Measurements from ENCODE around the gene SAMD7.

The SAMD7 gene, protein sequence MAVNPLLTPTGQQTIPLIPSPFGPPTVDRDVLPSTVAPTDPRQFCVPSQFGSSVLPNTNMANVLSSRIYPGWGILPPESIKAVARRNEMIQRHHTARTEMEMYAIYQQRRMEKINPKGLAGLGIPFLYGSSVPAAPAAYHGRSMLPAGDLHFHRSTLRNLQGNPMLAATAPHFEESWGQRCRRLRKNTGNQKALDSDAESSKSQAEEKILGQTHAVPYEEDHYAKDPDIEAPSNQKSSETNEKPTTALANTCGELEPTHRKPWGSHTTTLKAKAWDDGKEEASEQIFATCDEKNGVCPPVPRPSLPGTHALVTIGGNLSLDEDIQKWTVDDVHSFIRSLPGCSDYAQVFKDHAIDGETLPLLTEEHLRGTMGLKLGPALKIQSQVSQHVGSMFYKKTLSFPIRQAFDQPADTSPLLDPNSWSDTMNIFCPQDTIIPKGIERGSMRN

DNA sequence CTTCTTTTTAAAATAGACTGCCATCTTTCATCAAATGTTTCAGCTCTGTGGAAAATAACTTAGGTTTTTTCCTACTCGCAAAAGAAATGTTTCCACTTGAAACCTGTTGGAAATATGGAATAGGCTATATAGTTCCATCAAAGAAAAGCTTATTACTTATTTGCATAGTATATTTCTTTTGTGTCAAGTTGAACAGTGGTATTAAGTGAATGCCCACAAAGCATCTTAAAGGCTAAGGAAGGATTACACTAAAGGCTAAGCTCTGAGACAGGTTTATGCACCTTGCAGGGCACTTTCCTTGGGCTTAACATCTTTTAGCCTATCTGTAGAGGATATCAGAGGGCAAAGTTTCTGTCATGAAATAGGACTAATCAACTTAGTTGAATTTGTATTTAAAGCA, at the start of gene SAMD7:
TSS of gene SAMD7 (plus strand) at position 301 of the 400 bp plus-strand sequence. CDS start 7,927 bp downstream, outside the sequence.
- in situ Hi-C loops (cut with MboI; ENCODE audit: low sequenced_read_pairs) = no loop called here

DNA sequence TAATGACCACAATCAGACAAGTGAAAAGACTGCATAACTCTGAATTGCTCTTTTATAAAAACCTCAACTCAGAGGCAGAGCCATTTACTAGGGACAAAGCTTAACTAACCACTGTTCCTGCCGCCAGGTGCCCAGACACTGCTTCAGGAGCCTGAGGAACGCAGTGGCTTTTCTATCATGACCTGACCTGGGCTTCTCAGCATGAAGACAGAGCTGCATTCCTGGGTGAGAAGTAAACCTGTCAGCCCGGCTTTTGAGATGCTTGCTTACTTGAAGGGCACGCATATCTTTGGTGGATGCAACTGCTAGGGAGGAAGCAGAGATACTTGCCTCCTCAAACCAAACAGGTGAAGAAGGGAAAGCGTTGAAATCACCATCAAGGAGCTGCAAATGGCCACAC, 49.5 kb upstream of the SAMD7 start:
- in situ Hi-C loops (cut with MboI; ENCODE audit: low sequenced_read_pairs) = no loop called here

DNA sequence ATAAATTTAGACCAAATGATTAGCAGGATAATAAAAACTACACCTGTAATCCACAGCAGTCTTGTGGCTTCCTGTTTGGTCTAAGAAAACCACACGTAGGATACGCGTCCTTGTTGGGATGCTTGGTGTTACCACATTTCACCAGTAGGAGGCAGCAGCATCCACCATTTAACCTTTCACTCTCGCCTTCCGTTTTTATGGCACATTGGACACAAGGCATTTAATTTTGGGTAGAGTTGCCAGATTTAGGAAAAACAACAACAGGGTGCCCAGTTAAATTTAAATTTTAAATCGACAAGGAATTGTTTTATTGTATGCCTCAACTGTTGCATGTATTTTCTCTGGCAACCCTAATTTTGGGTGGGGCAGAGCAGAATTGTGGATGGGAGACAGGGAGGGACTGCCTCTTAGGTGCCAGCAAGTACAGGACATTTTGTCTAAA, 47.9 kb upstream of the SAMD7 start:
- in situ Hi-C loops (cut with MboI; ENCODE audit: low sequenced_read_pairs) = no loop called here

DNA sequence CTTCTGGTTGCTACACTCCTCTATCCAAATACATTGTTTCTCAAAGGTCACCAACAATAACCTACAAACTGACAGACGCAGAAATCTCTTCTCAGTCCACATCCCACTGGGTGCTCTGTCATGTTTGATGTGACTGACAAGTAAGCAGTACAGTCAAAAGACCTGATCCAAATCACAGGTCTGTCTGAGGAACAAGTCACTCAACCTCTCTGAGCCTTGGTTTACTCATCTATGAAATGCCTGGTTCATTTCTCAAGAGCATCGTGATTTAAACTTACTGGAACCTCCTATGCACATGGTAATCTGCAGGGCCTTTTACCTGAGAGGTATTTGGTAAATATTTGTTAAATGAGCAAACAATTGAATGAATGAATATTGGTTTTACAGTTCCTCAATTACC, 47.1 kb upstream of the SAMD7 start:
- in situ Hi-C loops (cut with MboI; ENCODE audit: low sequenced_read_pairs) = no loop called here

DNA sequence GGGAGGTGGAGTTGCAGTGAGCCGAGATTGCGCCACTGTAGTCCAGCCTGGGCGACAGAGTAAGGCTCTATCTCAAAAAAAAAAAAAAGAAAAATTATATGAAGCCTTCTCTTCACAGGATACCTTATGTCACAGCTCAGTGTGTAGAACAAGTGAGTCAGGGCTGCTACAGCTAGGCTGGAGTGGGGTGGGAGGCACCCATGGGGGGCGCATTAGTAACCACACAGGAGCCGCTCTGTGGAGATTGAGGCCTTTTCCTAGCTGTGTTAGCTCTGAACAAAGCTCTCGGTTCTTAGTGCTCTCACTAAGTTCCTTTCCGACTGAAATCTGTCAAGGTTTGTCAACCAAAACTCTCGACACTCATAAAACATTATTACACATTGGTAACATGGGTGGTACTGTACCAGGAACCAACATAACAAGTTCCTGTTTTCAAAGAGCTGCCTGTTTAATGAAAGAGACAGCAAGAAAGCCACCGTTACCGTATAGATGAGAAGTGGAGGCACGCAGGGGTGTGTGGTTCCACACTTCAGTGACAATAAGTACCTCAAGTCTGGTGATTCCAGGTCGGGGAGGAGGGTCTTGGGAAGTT, 46.1 kb upstream of the SAMD7 start:
- in situ Hi-C loops (cut with MboI; ENCODE audit: low sequenced_read_pairs) = no loop called here

DNA sequence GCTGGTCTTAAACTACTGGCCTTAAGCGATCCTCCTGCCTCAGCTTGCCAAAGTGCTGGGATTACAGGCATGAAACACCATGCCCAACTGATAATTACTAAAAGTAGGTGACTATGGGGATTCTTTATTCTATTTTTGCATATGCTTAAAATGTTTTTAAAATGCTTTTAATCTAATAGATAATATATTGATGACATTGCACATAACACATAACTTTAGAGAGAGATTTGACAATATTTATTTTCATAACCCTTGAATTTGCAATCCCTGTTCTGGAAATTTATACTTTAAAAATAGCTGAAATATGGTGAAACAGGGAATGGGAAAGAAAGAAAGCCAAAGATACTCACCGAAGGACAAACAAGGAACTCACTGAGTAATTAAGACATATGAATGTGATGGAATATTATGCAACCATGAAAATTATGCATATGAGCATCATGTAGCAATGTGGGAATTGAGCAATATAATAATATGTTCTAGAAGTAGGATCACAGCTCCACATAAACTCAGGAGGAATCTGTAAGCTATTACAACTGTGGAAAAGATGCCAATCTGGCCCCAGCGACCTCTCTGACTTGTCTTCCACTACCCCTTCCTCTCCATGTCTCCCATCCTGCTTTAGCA, 43.7 kb upstream of the SAMD7 start:
- in situ Hi-C loops (cut with MboI; ENCODE audit: low sequenced_read_pairs) = no loop called here

DNA sequence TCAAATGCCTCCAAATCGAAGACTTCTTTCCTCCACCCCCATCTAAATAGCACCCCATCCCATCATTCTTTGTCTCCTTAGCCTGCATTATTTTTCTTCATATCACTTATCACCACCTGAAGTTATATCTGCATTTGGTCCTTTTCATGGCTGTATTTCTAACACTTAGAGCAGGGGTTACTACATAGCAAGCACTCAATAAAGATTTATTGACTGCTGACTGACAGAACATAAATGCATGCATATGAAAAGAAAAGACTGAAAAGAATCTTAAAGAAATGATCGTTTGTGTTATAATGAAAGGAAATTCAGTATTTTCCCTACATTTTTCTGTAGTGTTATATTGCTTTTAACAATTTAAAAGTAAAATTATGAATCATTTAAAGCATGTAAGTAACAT, 43.0 kb upstream of the SAMD7 start:
- in situ Hi-C loops (cut with MboI; ENCODE audit: low sequenced_read_pairs) = no loop called here

DNA sequence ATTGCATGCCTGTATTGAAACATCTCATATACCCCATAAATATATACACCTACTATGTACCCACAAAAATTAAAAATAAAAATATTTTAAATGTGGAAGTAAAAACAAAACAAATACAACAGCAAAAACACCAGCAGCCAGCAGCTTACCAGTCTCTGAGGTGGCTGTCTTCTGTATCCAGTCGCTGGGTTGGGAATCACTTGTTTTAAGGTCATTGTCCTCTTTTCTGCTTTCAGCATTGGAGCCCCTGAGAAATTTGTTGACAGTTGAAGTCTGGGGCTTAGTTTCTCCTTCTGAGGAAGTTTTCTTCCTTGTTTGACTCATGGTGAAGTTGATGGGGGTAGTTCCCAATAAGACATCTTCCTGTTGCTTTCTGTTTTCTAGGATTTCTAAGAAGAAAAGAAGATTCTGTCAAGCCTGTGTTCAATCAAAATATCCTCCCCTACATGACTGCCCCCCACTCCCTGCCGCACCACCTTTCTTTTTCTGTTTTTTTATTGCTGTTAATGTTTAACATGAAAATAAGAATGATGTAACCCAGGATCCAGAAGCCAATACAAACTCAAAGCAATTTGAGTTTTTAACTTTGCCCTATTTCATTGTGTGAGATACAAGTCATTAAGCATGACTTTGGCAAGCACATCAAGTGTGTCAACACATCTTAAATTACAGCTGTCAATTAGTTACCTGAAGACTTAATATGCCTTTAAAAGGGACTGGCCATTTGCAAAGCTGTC, 41.7 kb upstream of the SAMD7 start, which contains the start of gene LRRC31:
TSS of gene LRRC31 (minus strand) at position 452 of the 737 bp plus-strand sequence. CDS start at position 324, 128 bp downstream.
- in situ Hi-C loops (cut with MboI; ENCODE audit: low sequenced_read_pairs) = no loop called here

DNA sequence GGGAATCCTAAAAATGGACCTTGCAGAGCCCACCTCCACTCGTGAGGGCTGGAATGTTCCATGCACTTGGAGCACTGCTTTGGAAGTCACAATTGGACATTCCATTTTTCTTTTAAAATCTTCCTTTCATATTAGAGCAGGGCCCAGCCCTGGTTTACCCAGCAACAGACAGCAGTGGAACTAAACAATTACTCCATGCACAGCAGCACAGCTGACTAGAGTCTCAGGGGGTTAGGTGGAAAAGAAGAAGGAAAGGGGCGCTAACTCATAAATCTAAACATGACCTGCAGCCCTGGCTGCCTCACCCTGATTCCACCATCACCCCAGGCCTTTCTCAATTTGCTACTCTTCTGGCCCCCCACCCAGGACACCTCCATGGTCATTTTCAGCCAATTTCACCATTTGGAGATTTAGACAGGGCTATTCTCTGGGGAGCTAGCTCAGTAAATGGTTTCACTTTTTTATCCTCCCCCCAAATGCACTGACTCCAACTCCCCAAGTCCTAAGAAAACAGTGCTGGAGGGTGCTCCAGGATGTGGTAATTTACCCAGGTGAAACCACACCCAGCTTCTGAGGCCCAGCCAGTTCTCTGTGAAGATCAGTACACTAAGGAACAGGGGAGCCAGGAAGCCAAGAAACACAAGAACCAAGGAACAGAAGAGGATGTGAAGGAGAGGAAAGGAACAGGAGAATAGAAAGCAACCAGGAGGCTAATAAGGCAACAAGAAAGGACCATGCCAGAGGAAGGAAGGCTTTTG, 40.1 kb upstream of the SAMD7 start:
- in situ Hi-C loops (cut with MboI; ENCODE audit: low sequenced_read_pairs) = no loop called here

DNA sequence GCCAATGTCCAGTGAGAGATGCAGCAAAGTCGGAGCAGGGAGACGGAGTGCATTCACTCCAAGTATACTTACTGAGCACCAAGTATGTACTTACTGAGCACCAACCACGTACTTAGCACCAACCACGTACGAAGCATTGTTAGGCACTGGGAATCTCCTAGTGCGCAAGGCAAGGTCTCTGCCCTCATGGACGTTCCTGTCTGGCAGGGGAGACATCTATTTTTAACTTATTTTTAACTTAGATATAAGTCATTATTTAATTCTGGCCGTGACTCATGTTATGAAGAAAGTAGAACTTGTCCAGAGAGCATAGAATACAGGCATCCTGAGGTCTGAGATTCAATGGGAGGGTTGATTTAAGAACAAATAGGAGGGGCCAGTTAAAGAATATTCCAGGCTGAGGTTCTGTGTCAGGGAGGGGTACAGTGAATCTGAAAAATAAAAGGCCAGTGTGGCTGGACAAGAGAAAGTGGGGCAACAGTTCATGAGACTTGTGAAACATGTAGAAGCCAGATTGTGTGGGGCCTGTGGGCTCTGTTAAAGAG, 32.3 kb upstream of the SAMD7 start:
- in situ Hi-C loops (cut with MboI; ENCODE audit: low sequenced_read_pairs) = no loop called here

DNA sequence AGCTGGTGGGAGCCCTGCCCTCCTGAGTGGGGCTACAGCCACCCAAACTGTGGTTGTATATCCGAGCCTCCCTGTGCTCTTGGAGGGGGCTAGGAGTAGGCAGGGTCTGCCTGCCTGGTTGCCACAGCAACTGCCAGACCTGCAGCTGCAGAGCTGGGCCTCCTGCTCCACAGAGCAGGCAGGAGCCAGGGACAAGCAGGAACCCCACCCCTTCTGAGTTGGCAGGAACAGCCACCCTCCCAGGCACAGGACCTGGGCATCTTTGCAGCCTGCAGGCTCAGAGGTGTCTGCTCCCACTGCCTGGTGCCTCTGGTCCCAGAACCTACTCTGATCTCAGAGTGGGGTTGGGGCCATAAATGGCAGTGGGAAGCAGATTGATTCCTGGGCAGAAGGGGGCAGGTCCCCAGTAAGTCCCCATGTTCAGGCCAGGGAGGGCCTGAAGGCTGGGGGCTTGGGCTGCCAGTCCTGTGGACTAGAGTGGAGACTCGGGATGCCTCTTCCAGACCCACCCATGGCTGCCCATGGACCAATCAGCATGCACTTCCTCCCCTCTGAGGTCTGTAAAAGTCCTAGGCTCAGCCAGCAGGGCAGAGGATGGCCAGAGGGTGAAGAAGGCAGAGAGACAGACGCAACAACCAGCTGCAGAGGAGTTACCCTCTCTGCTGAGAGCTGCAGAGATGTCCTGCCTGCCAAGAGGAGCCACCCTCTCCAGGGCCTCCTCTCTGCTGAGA, 31.4 kb upstream of the SAMD7 start:
- in situ Hi-C loops (cut with MboI; ENCODE audit: low sequenced_read_pairs) = no loop called here

DNA sequence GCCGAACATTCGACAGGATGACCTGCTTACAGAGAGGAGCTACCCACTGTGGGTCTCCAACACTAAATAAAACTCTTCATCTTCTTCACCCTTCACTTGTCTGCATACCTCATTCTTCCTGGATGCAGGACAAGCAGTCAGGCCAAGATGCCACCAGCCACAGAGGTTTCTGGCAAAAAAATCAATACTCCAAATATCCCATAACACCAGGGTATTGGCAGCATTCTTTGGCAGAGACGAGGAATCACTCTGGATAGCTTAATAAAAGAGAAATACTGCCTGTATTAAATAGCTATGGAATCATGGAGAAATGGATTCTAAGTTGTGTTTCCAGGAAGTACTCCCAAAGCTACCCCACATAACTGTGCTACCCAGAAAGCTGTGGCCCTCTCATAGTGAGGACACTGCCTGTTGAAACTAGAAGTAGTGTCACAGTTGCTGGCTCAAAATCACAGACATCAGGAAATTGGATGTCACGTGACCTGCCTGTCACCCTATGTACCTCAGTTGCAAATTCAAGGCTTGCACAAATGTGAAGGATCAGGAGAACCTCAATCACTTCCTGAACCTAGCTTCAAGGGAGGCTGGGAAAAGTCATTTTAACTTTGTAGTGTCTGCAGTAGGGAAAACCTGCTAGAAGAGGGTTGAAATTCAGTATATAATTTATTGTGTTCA, 30.7 kb upstream of the SAMD7 start:
- in situ Hi-C loops (cut with MboI; ENCODE audit: low sequenced_read_pairs) = no loop called here

DNA sequence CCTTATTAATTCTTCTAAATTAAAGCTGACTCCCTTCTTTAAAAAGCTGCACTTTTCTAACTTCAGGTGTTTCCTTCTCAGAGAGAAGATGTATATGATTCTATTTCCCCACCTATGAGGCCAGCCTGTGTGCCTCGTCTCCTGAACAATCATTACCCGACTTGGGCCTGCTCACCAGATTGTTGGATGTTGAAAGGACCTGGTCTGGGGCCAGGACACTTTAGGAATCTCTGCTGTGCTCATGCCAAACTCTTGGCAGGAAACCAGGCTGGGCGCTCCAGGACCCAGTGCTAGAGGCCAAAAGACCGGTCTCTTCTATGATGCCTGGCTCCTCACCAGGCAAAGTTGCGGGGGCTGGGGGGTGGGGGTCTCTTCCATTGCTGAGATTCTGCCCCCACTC, 24.7 kb upstream of the SAMD7 start:
- in situ Hi-C loops (cut with MboI; ENCODE audit: low sequenced_read_pairs) = no loop called here

DNA sequence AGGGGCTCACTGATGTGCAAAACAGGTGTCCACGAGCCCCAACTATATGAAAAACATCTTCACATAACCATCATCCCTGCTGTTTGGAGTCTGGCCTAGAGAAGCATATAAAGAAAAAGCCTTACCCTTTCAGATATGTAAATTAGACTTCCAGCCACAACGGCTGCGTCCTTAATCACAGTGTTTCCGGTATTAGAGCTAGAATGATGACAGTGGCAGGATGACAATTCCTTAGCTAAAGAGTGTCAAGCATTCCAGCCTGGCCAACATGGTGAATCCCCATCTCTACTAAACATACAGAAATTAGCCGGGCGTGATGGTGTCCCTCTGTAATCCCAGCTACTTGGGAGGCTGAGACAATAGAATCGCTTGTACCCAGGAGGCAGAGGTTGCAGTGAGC, 19.5 kb upstream of the SAMD7 start:
- in situ Hi-C loops (cut with MboI; ENCODE audit: low sequenced_read_pairs) = no loop called here

DNA sequence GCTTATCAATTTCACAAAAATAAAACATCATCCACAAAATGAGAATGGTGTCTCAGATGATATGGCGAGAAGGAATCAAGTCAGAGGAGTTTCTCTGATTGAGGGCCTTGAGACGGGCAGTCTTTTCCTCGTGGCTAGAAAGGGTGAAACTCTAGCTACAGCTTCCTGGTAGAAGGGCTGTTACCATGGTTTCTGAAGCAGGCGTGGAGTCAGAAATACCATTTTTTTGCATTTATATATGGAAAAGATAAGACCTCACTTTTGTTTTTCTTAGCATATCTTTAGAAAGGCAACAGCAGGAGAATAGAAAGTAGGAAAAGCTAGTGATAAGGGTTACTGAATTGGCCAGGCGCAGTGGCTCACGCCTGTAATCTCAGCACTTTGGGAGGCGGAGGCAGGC, 17.3 kb upstream of the SAMD7 start:
- in situ Hi-C loops (cut with MboI; ENCODE audit: low sequenced_read_pairs) = no loop called here

DNA sequence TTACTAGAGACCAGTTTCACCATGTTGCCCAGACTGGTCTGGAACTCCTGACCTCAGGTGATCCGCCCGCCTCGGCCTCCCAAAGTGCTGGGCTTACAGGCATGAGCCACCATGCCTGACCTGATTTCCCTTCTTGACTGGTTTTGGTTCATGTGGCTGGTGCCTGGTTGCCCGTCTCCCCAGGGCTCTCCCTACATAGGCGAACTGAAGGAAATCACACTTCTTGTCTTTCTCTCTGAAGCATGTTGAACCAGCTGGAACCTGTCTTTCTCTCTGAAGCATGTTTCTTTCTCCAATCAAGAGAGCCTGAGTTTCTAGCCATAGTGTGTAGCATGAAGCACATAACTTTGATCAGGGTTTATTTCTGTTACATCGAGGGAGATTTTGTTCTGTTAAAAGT, 16.3 kb upstream of the SAMD7 start:
- in situ Hi-C loops (cut with MboI; ENCODE audit: low sequenced_read_pairs) = no loop called here

DNA sequence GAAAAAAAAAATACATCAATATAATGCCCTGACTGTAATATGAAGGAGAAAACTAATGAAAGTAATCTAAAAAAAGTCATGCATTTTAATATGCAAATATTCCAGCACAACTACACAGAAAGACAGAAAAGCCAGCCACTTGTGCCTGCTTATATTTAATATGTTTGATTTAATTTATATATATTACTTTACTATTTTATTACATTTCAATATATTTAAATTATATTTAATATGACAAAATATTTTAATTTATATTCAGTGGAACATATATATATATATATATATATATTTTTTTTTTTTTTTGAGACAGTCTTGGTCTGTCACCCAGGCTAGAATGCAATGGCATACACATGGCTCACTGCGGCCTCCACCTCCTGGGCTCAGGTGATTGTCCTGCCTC, 14.1 kb upstream of the SAMD7 start:
- in situ Hi-C loops (cut with MboI; ENCODE audit: low sequenced_read_pairs) = no loop called here

DNA sequence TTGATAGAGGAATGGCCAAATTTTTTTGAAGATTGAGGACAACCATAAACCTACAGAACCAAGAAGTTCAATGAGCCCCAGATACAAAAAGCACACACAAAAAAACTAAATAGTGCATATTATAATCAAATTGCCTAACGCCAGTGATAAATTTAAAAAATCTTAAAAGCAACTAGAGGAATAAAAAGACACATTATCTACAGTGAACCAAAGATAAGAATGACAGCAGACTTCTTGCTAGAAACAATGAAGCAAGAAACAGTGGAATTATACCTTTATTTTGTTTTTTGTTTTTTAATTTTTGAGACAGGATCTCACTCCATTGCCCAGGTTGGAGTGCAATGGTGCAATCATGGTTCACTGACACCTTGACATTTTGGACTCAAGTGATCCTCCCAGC, 9.9 kb upstream of the SAMD7 start:
- in situ Hi-C loops (cut with MboI; ENCODE audit: low sequenced_read_pairs) = no loop called here

DNA sequence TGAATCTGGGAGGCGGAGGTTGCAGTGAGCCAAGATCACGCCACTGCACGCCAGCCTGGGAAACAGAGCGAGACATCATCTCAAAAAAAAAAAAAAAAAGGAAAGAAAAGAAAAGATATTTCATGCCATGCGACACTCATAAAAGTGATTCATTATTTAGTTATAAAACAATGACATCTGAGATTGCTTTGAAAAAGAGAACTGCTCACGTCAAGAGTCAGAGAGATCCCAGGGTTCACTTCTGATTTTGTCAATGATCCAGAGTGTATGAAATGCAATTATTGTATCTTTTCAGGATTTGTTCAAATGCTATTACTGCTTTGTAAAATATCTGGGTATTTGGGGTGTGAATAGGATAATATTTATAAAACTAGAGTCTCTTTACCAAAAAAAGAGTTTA, 6.0 kb upstream of the SAMD7 start:
- in situ Hi-C loops (cut with MboI; ENCODE audit: low sequenced_read_pairs) = no loop called here

Measured in HL-60/S4 treated with phorbol 12-myristate 13-acetate at 8.2 ng/mL for 4 days and 3 days (cell line).